NB4 (cell line): ENCODE data around the gene MMP19.

Experiments
- DNase-seq: peaks from one replicate; pipeline ENCODE4 v3.0.0; 2010; ENCODE audit warnings: low read depth
- H3K4me3 ChIP-seq: one replicate; pipeline ENCODE4 v1.5.1; 2011; ENCODE audit warnings: mild to moderate bottlenecking, low read depth, low read length, moderate library complexity
- MYC ChIP-seq: IDR thresholded peaks from 2 replicates; pipeline ENCODE4 v1.6.1; 2011; ENCODE audit warnings: low read depth, low read length
- POLR2A ChIP-seq: IDR thresholded peaks from 2 replicates; pipeline ENCODE4 v1.6.1; 2011; ENCODE audit warnings: mild to moderate bottlenecking; ENCODE audit not compliant: insufficient read length; ENCODE audit errors: extremely low read depth
- TF ChIP-seq, protein P1 (sequence below): IDR thresholded peaks from one replicate; pipeline ENCODE4 v1.5.1; 2012; ENCODE audit warnings: low read depth, low read length
- TF ChIP-seq, protein P2 (sequence below): IDR thresholded peaks from 2 replicates; pipeline ENCODE4 v1.6.1; 2011; ENCODE audit warnings: low read depth, low read length

MMP19 gene

GRCh38 chr12:55852740-55853139, 10.0 kb upstream of the MMP19 start:
- TF ChIP-seq, protein P1, sequence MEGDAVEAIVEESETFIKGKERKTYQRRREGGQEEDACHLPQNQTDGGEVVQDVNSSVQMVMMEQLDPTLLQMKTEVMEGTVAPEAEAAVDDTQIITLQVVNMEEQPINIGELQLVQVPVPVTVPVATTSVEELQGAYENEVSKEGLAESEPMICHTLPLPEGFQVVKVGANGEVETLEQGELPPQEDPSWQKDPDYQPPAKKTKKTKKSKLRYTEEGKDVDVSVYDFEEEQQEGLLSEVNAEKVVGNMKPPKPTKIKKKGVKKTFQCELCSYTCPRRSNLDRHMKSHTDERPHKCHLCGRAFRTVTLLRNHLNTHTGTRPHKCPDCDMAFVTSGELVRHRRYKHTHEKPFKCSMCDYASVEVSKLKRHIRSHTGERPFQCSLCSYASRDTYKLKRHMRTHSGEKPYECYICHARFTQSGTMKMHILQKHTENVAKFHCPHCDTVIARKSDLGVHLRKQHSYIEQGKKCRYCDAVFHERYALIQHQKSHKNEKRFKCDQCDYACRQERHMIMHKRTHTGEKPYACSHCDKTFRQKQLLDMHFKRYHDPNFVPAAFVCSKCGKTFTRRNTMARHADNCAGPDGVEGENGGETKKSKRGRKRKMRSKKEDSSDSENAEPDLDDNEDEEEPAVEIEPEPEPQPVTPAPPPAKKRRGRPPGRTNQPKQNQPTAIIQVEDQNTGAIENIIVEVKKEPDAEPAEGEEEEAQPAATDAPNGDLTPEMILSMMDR: no peak
- TF ChIP-seq MYC (no peak), POLR2A (no peak)
- TF ChIP-seq, protein P2, sequence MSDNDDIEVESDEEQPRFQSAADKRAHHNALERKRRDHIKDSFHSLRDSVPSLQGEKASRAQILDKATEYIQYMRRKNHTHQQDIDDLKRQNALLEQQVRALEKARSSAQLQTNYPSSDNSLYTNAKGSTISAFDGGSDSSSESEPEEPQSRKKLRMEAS: no peak
- DNase-seq: no peak
- no peak overlapping the region for H3K4me3 ChIP-seq

DNA sequence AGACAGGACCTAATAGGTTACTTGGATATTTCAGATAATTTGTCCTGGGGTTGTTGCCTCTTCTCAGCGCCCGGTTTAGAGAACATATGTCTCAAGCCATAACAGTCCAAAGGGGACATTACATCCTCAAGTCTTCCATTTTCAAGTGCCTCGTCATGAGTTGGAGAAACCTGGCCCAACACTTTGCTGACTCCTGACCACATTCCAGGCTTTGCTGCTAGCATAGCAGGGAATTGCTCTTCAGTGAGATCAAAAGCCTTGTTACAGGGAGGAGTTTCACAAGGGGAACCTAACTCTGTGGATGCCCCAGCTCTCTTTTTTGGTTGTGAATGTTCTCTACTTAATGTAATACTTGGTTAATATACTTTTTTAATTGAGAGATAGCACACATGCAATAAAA, 8.2 kb upstream of the MMP19 start:
- TF ChIP-seq, protein P2: no peak
- no peak for TF ChIP-seq POLR2A
- TF ChIP-seq MYC: no peak
- TF ChIP-seq, protein P1: no peak
- H3K4me3 ChIP-seq: no peak overlapping the region
- DNase-seq: no peak

DNA sequence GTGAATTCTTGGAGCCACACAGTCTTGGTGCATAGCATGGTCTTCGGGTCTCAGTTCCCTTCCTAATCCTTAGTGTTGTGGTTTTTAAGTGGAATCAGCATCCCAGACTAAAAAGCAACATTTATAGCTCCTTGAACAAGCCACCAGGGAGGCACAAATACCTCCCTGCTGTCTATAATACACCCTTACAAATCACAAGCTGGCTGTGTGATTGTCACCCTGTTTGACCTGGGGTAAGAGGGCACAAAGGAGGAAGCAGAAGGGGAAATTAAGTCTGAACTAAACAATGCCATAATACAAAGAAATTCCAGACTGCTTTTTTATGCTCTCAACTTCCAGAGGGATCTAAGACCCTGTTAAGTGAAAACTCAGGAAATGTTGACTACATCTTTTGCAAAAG, 7.7 kb upstream of the MMP19 start:
- TF ChIP-seq POLR2A: no peak
- TF ChIP-seq, protein P2: no peak
- TF ChIP-seq, protein P1: no peak
- no peak for TF ChIP-seq MYC
- DNase-seq: no peak
- H3K4me3 ChIP-seq: no peak overlapping the region

GRCh38 chr12:55849616-55850343, 7.0 kb upstream of the MMP19 start:
- no peak overlapping the region for H3K4me3 ChIP-seq
- DNase-seq: no peak
- TF ChIP-seq, protein P1: no peak
- TF ChIP-seq MYC: no peak
- no peak for TF ChIP-seq POLR2A
- TF ChIP-seq, protein P2: no peak

DNA sequence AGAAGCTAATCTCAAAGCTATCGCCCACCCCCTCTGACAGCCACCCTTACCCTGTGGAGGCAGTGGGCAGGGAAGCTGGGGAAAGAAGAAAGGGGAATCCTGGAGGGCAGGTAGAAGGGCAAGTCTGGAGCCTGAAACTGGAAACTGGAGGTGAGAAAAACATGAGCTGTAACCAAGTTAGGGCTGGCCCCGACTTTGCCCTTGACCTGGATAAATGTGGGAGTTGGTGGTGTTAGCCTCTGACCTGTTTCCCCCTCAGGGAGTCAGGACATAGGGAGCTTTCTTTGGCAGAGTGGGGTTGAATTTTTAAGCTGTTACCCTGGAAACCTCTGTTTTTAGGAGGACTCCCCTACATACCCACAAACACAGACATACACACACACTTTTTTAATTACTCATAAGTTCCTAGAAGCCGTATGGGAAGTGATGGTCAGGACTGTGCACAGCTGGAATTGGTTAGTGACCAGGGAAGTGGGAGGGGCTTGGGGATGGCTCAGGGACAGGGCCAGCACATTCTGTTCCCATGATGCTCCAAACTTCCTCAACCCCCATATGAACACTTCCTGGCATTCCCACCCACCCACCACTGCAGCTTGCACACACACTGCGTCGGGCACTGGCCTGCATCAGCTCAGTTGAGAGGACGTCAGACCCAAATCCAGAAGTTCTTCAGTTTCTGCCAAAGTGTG, 5.0 kb upstream of the MMP19 start:
- DNase-seq: peak; percentile 92
- H3K4me3 ChIP-seq: peak overlapping the region; percentile 36
- TF ChIP-seq MYC (peak; percentile 32; the same call in 1 of the 2 replicates), POLR2A (no peak)

DNA sequence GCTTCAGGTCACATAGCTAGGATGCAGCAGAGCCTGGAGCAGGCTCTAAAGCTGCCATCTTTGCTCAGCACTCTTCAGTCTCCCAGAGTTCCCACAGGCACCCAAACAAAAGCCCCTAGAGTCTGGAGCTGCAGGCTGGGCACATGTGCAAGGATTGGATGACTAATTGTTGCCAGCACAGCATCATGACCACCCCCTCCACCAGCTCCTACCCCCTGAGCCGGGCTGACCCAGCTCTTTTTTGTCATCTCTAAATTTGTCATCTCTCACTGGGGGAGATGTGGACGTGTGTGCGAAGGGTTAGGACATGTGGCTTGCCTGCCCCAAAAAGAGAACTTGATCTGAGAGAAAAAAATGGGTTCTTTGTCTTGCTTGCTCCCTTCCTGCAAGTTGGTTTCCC, 4.3 kb upstream of the MMP19 start:
- H3K4me3 ChIP-seq: no peak overlapping the region
- DNase-seq: peak; percentile 79
- no peak for TF ChIP-seq MYC
- TF ChIP-seq, protein P2: 0 out of 2 replicates have a peak, but pooled peaks have one; percentile 31
